Peyer's patch (tissue), 4 donors: ENCODE measurements around the gene NANOGP8. TPM values are rescaled to one million over a fixed set of nuclear protein-coding genes. Genes with fewer than 3 reads are reported as not detected.

ENCODE experiments used
- DNase-seq, 3 donors: peaks; one replicate each; pipeline ENCODE4 v3.0.0-alpha.2; 2017 to 2019
- H3K27ac ChIP-seq, 4 donors: fragments of 200-600 bp; sonication (generic); one replicate each; pipeline ENCODE4 v1.5.1; 2016 to 2019
- H3K27me3 ChIP-seq, 2 donors: fragments of 200-600 bp; sonication (generic); one replicate each; pipeline ENCODE4 v1.5.1; 2019
- H3K36me3 ChIP-seq, 3 donors: fragments of 200-600 bp; sonication (generic); one replicate each; pipeline ENCODE4 v1.5.1; 2016 to 2019
- H3K4me1 ChIP-seq, 4 donors: fragments of 200-600 bp; sonication (generic); one replicate each; pipeline ENCODE4 v1.5.1; 2016 to 2019
- H3K4me3 ChIP-seq, 4 donors: fragments of 200-600 bp; sonication (generic); 1 replicate in 3 of 4; 2 replicates in 1 of 4; pipeline ENCODE4 v1.5.1; 2016 to 2019; ENCODE audit warnings: mild to moderate bottlenecking in 1 of 4
- H3K9me3 ChIP-seq, 4 donors: fragments of 200-600 bp; sonication (generic); one replicate each; pipeline ENCODE4 v1.5.1; 2016 to 2019; ENCODE audit warnings: mild to moderate bottlenecking in 1 of 4
- CTCF ChIP-seq, 6 experiments: fragments of 450-650 bp in 4 of 6; fragments of 200-600 bp in 2 of 6; sonication (generic) in 1 of 6; IDR thresholded peaks; one replicate each; pipeline ENCODE4 v1.5.1; 2017 to 2019; ENCODE audit warnings: antibody characterized with exemption in 6 of 6, mild to moderate bottlenecking in 3 of 6, moderate library complexity in 1 of 6
- POLR2A ChIP-seq, 2 donors: fragments of 450-650 bp; IDR thresholded peaks; one replicate each; pipeline ENCODE4 v1.5.1; 2017; ENCODE audit warnings: antibody characterized with exemption in 2 of 2, mild to moderate bottlenecking in 2 of 2, moderate library complexity in 2 of 2
- total RNA-seq, 4 donors: library from RNA; depleted of rRNA; stranded (reverse); fragments of >200 nt; gene quantifications; one replicate each; pipeline ENCODE4 v1.1.0, GENCODE V29; 2016

Gene NANOGP8
- total RNA-seq, 4 donors from 2014 or later: 1.5 to 1.6 TPM; not detected in 2

GRCh38 chr15:35080226-35080625 is 4.9 kb downstream of the NANOGP8 start:
- Histone ChIP-seq H3K27ac (no peak overlapping the region), H3K9me3 (no peaks in the 10 kb centered on the region), H3K4me3 (no peak overlapping the region), H3K36me3 (no peaks in the 10 kb centered on the region), H3K27me3 (no peaks in the 10 kb centered on the region), H3K4me1 (no peaks in the 10 kb centered on the region)
- TF ChIP-seq CTCF (IDR thresholded peaks at IDR 0.05) (no peak), POLR2A (IDR thresholded peaks at IDR 0.05) (no peak)
- no peak for DNase-seq

GRCh38 chr15:35078221-35078915 is 6.7 kb downstream of the NANOGP8 start:
- Histone ChIP-seq H3K4me1 (no peaks in the 10 kb centered on the region), H3K9me3 (no peaks in the 10 kb centered on the region), H3K4me3 (no peak overlapping the region), H3K27me3 (no peaks in the 10 kb centered on the region), H3K36me3 (no peaks in the 10 kb centered on the region), H3K27ac (no peak overlapping the region)
- DNase-seq: peak in 1 of 3 donors; percentile 56
- TF ChIP-seq CTCF (IDR thresholded peaks at IDR 0.05) (peak; percentile 20 to 78 (median 68)), POLR2A (IDR thresholded peaks at IDR 0.05) (no peak)

GRCh38 chr15:35071106-35071505 is 14.0 kb downstream of the NANOGP8 start:
- DNase-seq: no peak
- no peak overlapping the region for H3K27ac ChIP-seq
- H3K36me3 ChIP-seq: no peaks in the 10 kb centered on the region
- H3K27me3 ChIP-seq: no peaks in the 10 kb centered on the region
- H3K9me3 ChIP-seq: no peaks in the 10 kb centered on the region
- TF ChIP-seq POLR2A (IDR thresholded peaks at IDR 0.05) (no peak), CTCF (IDR thresholded peaks at IDR 0.05) (no peak)
- H3K4me1 ChIP-seq: no peaks in the 10 kb centered on the region
- H3K4me3 ChIP-seq: no peak overlapping the region

GRCh38 chr15:35068846-35069475 is 16.1 kb downstream of the NANOGP8 start:
- no peak for TF ChIP-seq POLR2A (IDR thresholded peaks at IDR 0.05)
- TF ChIP-seq CTCF (IDR thresholded peaks at IDR 0.05): no peak
- no peak overlapping the region for H3K4me3 ChIP-seq
- no peaks in the 10 kb centered on the region for H3K36me3 ChIP-seq

GRCh38 chr15:35067496-35068347 is 17.4 kb downstream of the NANOGP8 start:
- Histone ChIP-seq H3K27me3 (no peaks in the 10 kb centered on the region), H3K36me3 (no peaks in the 10 kb centered on the region), H3K4me3 (no peak overlapping the region), H3K9me3 (no peaks in the 10 kb centered on the region), H3K27ac (no peak overlapping the region), H3K4me1 (no peaks in the 10 kb centered on the region)
- TF ChIP-seq CTCF (IDR thresholded peaks at IDR 0.05): no peak
- TF ChIP-seq POLR2A (IDR thresholded peaks at IDR 0.05): no peak
- DNase-seq: no peak

More at GRCh38 chr15:35068846-35069475, 16.1 kb downstream of the NANOGP8 start:
- no peak for DNase-seq
- H3K27ac ChIP-seq: no peak overlapping the region
- no peaks in the 10 kb centered on the region for H3K4me1 ChIP-seq
- H3K9me3 ChIP-seq: no peaks in the 10 kb centered on the region
- no peaks in the 10 kb centered on the region for H3K27me3 ChIP-seq
